SIG-M5 treated with dmso at 0.1 percent for 504 hours (cell line): ENCODE results near the gene RD3L.
"Not testable (repeated sequence)": the region's sequence is repeated elsewhere in the genome, so short reads cannot be mapped to it uniquely, and the experiment has no call there.

ENCODE experiments used
- DNase-seq: peaks from one replicate; lab custom pipeline; 2025; ENCODE audit not compliant: unreplicated experiment; lab: John Stamatoyannopoulos, UW

The RD3L gene

GRCh38 chr14:103928011-103928890 lies 14.1 kb downstream of the RD3L start, which contains the start of gene TDRD9:
Gene TDRD9, plus strand, starts transcription at chr14:103928456. Its CDS starts 54 bp downstream, at chr14:103928510.
- no peak for DNase-seq

GRCh38 chr14:103927566-103927965 lies 14.8 kb downstream of the RD3L start:
- DNase-seq = no peak

GRCh38 chr14:103925316-103925715 lies 17.0 kb downstream of the RD3L start:
- no peak for DNase-seq

- no peak for DNase-seq
Observed at GRCh38 chr14:103923863-103924262, 18.5 kb downstream of the RD3L start.

GRCh38 chr14:103921855-103922200 lies 20.5 kb downstream of the RD3L start:
- not testable (repeated sequence) for DNase-seq

- peak; percentile 86 for DNase-seq
Observed at GRCh38 chr14:103920981-103921854, 21.1 kb downstream of the RD3L start.

- DNase-seq = no peak
Observed at GRCh38 chr14:103916636-103917262, 25.6 kb downstream of the RD3L start.

GRCh38 chr14:103915616-103916015 lies 26.7 kb downstream of the RD3L start:
- DNase-seq = no peak

GRCh38 chr14:103910984-103911383 lies 31.3 kb downstream of the RD3L start:
- DNase-seq = no peak

- DNase-seq = peak; percentile 69
Observed at GRCh38 chr14:103910262-103910935, 31.9 kb downstream of the RD3L start.

GRCh38 chr14:103909531-103910261 lies 32.6 kb downstream of the RD3L start:
- DNase-seq = no peak

GRCh38 chr14:103908580-103908979 lies 33.7 kb downstream of the RD3L start:
- no peak for DNase-seq

GRCh38 chr14:103905842-103906456 lies 36.4 kb downstream of the RD3L start:
- DNase-seq = no peak

- no peak for DNase-seq
Observed at GRCh38 chr14:103904493-103905107, 37.7 kb downstream of the RD3L start.

GRCh38 chr14:103899833-103900232 lies 42.5 kb downstream of the RD3L start:
- DNase-seq = no peak

- peak; percentile 10 for DNase-seq
Observed at GRCh38 chr14:103899316-103899715, 43.0 kb downstream of the RD3L start.

- DNase-seq = no peak
Observed at GRCh38 chr14:103898711-103899110, 43.6 kb downstream of the RD3L start.

- DNase-seq = no peak
Observed at GRCh38 chr14:103898204-103898603, 44.1 kb downstream of the RD3L start.
